HepG2 (cell line): ENCODE data around the gene METTL1. TPM values are rescaled to one million over a fixed set of nuclear protein-coding genes. Genes with fewer than 3 reads are reported as not detected.

Experiments
- DZIP1 ChIP-seq: sonication (generic); formaldehyde crosslinking; IDR thresholded peaks from 2 replicates; pipeline ENCODE4 v1.5.0; 2020; ENCODE audit warnings: mild to moderate bottlenecking, missing genetic modification reagents
- JARID2 ChIP-seq: sonication (generic); formaldehyde crosslinking; IDR thresholded peaks from 2 replicates; pipeline ENCODE4 v1.8.1; 2023; ENCODE audit warnings: missing genetic modification reagents, inconsistent platforms; ENCODE audit not compliant: insufficient replicate concordance
- KAT2B ChIP-seq: fragments of 150-350 bp; IDR thresholded peaks from 2 replicates; pipeline ENCODE4 v1.6.1; 2014; ENCODE audit warnings: low read depth, low read length, borderline replicate concordance
- MTA3 ChIP-seq: sonication (generic); formaldehyde crosslinking; IDR thresholded peaks from 2 replicates; pipeline ENCODE4 v1.4.0; 2020; ENCODE audit warnings: missing genetic modification reagents
- PHF20 ChIP-seq: sonication (generic); formaldehyde crosslinking; IDR thresholded peaks from 2 replicates; pipeline ENCODE4 v1.5.0; 2020; ENCODE audit warnings: mild to moderate bottlenecking, missing genetic modification reagents
- SMAD1 ChIP-seq: sonication (generic); formaldehyde crosslinking; IDR thresholded peaks from 2 replicates; pipeline ENCODE4 v1.4.0; 2020; ENCODE audit warnings: missing genetic modification reagents, low read depth, mild to moderate bottlenecking, borderline replicate concordance
- SMARCE1 ChIP-seq: fragments of 450-650 bp; IDR thresholded peaks from 2 replicates; pipeline ENCODE4 v1.6.1; 2017; ENCODE audit warnings: borderline replicate concordance
- XRCC5 ChIP-seq: fragments of 200-400 bp; formaldehyde crosslinking; optimal IDR thresholded peaks from 2 replicates; pipeline ENCODE3; 2017; ENCODE audit warnings: mild to moderate bottlenecking, low read length
- ZBTB20 ChIP-seq: sonication (generic); formaldehyde crosslinking; IDR thresholded peaks from 2 replicates; pipeline ENCODE4 v1.8.1; 2023; ENCODE audit warnings: missing genetic modification reagents, low read depth, mild to moderate bottlenecking, borderline replicate concordance
- ZFP1 ChIP-seq: IDR thresholded peaks from 2 replicates; pipeline ENCODE4 v1.6.1; 2016
- ZKSCAN8 ChIP-seq: IDR thresholded peaks from 2 replicates; pipeline ENCODE4 v1.6.1; 2016; ENCODE audit warnings: borderline replicate concordance, missing genetic modification reagents, missing compliant biosample characterization
- ZNF275 ChIP-seq: sonication (generic); formaldehyde crosslinking; IDR thresholded peaks from 2 replicates; pipeline ENCODE4 v1.8.0; 2022; ENCODE audit warnings: missing genetic modification reagents, mild to moderate bottlenecking, inconsistent platforms, borderline replicate concordance
- ZNF296 ChIP-seq: sonication (generic); formaldehyde crosslinking; conservative IDR thresholded peaks from 2 replicates; pipeline ENCODE4 v1.5.0; 2020; ENCODE audit warnings: mild to moderate bottlenecking, missing genetic modification reagents
- ZNF331 ChIP-seq: sonication (generic); formaldehyde crosslinking; IDR thresholded peaks from 2 replicates; pipeline ENCODE4 v1.4.0; 2020; ENCODE audit warnings: missing genetic modification reagents
- ZNF335 ChIP-seq: sonication (generic); formaldehyde crosslinking; IDR thresholded peaks from 2 replicates; pipeline ENCODE4 v1.4.0; 2020; ENCODE audit warnings: missing genetic modification reagents
- ZNF354B ChIP-seq: sonication (generic); formaldehyde crosslinking; IDR thresholded peaks from 2 replicates; pipeline ENCODE4 v1.8.0; 2022; ENCODE audit warnings: mild to moderate bottlenecking, missing genetic modification reagents
- ZNF501 ChIP-seq: sonication (generic); formaldehyde crosslinking; IDR thresholded peaks from 2 replicates; pipeline ENCODE4 v1.5.1; 2020; ENCODE audit warnings: mild to moderate bottlenecking, moderate library complexity, missing genetic modification reagents
- ZNF550 ChIP-seq: sonication (generic); formaldehyde crosslinking; IDR thresholded peaks from 2 replicates; pipeline ENCODE4 v1.4.0; 2020; ENCODE audit warnings: mild to moderate bottlenecking, missing genetic modification reagents, borderline replicate concordance
- ZNF619 ChIP-seq: sonication (generic); formaldehyde crosslinking; IDR thresholded peaks from 2 replicates; pipeline ENCODE4 v1.4.0; 2020; ENCODE audit warnings: mild to moderate bottlenecking, missing genetic modification reagents
- polyA plus RNA-seq, 8 experiments: library from polyadenylated mRNA; depleted of rRNA in 3 of 8; stranded (reverse) in 7 of 8; unstranded in 1 of 8; fragments of >200 nt; fragmentation: Illumina TruSeq in 4 of 8; extraction: Trizol in 4 of 8; gene quantifications; 2 replicates each; pipeline versions ENCODE4 v1.2.1 to v1.2.3, GENCODE V29; 2011 to 2016; ENCODE audit warnings: low read depth in 4 of 8, missing spikeins in 1 of 8, mixed read lengths in 1 of 8; ENCODE audit not compliant: insufficient read depth in 1 of 8
- total RNA-seq, 5 experiments: library from RNA; depleted of rRNA; stranded (reverse); fragments of >200 nt; fragmentation: Illumina TruSeq; extraction: Trizol; gene quantifications; 2 replicates each; pipeline ENCODE4 v1.2.3, GENCODE V29; 2016; ENCODE audit warnings: low read depth in 1 of 5
- TF ChIP-seq, protein P1 (sequence below): sonication (generic); formaldehyde crosslinking; IDR thresholded peaks from 2 replicates; pipeline ENCODE4 v1.4.0; 2020; ENCODE audit warnings: mild to moderate bottlenecking, missing genetic modification reagents
- TF ChIP-seq, protein P2 (sequence below): sonication (generic); formaldehyde crosslinking; IDR thresholded peaks from 2 replicates; pipeline ENCODE4 v1.4.0; 2020; ENCODE audit warnings: missing genetic modification reagents, low read depth, mild to moderate bottlenecking, borderline replicate concordance
- TF ChIP-seq, protein P3 (sequence below): IDR thresholded peaks from 2 replicates; pipeline ENCODE4 v1.6.1; 2018; ENCODE audit warnings: missing genetic modification reagents

Gene METTL1
- total and polyA plus RNA-seq, 2 of the 13 experiments (the other 11 are each of a cell fraction or from before 2014, with no cell fraction given): 34.7 to 36.9 TPM

DNA sequence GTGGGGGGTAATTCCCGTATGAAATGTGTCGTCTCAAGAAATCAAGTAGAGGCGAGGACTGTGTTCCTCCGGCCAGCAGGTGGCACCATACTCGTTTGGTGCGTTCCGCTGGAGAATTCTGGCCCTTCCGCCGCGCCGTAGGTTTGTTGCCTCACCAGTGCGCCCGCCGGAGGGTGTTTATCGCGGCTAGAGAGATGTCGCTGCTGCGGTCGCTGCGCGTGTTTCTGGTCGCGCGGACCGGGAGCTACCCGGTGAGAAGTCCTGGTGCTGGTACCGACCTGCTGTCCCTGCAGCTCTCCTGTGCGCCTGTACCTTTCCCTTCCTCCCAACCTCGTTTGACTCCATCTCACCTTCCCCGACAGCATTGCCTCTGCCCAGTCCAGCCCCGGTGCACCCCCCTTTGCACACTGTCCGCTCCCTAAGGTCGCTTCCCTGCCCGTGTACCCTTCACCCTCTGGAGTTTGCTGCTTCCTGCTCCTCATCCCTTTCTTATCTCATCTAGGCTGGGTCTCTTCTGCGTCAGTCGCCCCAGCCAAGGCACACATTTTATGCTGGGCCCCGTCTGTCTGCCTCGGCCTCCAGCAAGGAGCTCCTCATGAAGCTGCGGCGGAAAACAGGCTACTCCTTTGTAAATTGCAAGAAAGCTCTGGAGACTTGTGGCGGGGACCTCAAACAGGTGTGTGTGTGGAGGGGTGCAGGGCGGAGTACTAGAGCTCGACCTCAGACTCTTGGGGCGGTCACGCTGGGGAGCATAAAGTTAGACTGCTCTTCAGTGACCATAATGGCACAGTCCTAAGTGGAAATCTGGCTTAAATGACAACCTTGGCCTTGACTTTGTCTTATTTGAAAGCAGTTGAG, 10.9 kb upstream of the METTL1 start, which contains the start of gene TSFM (continued):
- TF ChIP-seq, protein P1, sequence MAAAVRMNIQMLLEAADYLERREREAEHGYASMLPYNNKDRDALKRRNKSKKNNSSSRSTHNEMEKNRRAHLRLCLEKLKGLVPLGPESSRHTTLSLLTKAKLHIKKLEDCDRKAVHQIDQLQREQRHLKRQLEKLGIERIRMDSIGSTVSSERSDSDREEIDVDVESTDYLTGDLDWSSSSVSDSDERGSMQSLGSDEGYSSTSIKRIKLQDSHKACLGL (CRISPR knock-in tag): no peak; the same call in 1 of the 2 replicates
- TF ChIP-seq KAT2B (no peak), PHF20 (CRISPR knock-in tag) (peak; percentile 96), SMARCE1 (no peak), MTA3 (CRISPR knock-in tag) (no peak), ZNF550 (CRISPR knock-in tag) (no peak), ZNF354B (CRISPR knock-in tag) (no peak), ZNF335 (CRISPR knock-in tag) (peak; percentile 68; the same call in 1 of the 2 replicates), ZNF331 (CRISPR knock-in tag) (peak; percentile 94), ZFP1 (CRISPR knock-in tag) (no peak), ZBTB20 (CRISPR knock-in tag) (peak; percentile 61; the same call in 1 of the 2 replicates), ZKSCAN8 (CRISPR knock-in tag) (peak; percentile 73; the same call in 1 of the 2 replicates), ZNF296 (CRISPR knock-in tag) (0 out of 2 replicates have a peak, but pooled peaks have one; percentile 28), JARID2 (CRISPR knock-in tag) (no peak), XRCC5 (peak; percentile 96), ZNF501 (CRISPR knock-in tag) (peak; percentile 67), ZNF619 (no peak), DZIP1 (CRISPR knock-in tag) (no peak), SMAD1 (0 out of 2 replicates have a peak, but pooled peaks have one; percentile 70), ZNF275 (CRISPR knock-in tag) (no peak)
- TF ChIP-seq, protein P2, sequence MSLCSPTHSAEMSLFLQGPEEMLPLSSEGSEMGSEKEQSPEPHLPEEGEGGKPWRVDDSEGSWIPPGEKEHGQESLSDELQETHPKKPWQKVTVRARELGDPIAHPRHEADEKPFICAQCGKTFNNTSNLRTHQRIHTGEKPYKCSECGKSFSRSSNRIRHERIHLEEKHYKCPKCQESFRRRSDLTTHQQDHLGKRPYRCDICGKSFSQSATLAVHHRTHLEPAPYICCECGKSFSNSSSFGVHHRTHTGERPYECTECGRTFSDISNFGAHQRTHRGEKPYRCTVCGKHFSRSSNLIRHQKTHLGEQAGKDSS (CRISPR knock-in tag): peak; percentile 85; the same call in 1 of the 2 replicates
- TF ChIP-seq, protein P3, sequence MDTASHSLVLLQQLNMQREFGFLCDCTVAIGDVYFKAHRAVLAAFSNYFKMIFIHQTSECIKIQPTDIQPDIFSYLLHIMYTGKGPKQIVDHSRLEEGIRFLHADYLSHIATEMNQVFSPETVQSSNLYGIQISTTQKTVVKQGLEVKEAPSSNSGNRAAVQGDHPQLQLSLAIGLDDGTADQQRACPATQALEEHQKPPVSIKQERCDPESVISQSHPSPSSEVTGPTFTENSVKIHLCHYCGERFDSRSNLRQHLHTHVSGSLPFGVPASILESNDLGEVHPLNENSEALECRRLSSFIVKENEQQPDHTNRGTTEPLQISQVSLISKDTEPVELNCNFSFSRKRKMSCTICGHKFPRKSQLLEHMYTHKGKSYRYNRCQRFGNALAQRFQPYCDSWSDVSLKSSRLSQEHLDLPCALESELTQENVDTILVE (CRISPR knock-in tag): peak; percentile 87
